ENCODE data around the gene HSFX3.

GRCh38 chrX:149540131-149540620 is 9.5 kb downstream of the HSFX3 start:
- no peak for TF ChIP-seq CTCF (conservative IDR thresholded peaks at IDR 0.05; ENCODE audit: low read depth in 2 of 2)
- no peak for TF ChIP-seq CREB1 (CRISPR knock-in tag; IDR thresholded peaks at IDR 0.05; ENCODE audit: low read depth)
- TF ChIP-seq POLR2AphosphoS5 (IDR thresholded peaks at IDR 0.05; ENCODE audit: low read depth) = no peak
- TF ChIP-seq EZH2 (IDR thresholded peaks at IDR 0.05; ENCODE audit: low read depth, unreplicated experiment) = no peak
- TF ChIP-seq EZH2phosphoT487 (IDR thresholded peaks at IDR 0.05; ENCODE audit: unreplicated experiment) = no peak
- TF ChIP-seq REST (IDR thresholded peaks at IDR 0.05; ENCODE audit: unreplicated experiment) = no peak
- no peak for TF ChIP-seq ZNF114 (CRISPR knock-in tag; IDR thresholded peaks at IDR 0.05)
- TF ChIP-seq NANOG (IDR thresholded peaks at IDR 0.05; ENCODE audit: borderline replicate concordance) = no peak
- no peak for TF ChIP-seq ZNF462 (CRISPR knock-in tag; IDR thresholded peaks at IDR 0.05)
- TF ChIP-seq JUNB (IDR thresholded peaks at IDR 0.05; ENCODE audit: unreplicated experiment) = no peak
- no peak for TF ChIP-seq STAT1 (IDR thresholded peaks at IDR 0.05; ENCODE audit: unreplicated experiment)
- TF ChIP-seq ETS1 (IDR thresholded peaks at IDR 0.05) = no peak
- TF ChIP-seq ZNF331 (CRISPR knock-in tag; IDR thresholded peaks at IDR 0.05; ENCODE audit: low read depth) = no peak
